Measurements from ENCODE around the gene GRAP2. TPM values are rescaled to one million over a fixed set of nuclear protein-coding genes. Genes with fewer than 3 reads are reported as not detected.

GRAP2 gene
- total RNA-seq, 4 donors from 2014 or later: 1.4 to 5.8 (median 3.9) TPM

DNA sequence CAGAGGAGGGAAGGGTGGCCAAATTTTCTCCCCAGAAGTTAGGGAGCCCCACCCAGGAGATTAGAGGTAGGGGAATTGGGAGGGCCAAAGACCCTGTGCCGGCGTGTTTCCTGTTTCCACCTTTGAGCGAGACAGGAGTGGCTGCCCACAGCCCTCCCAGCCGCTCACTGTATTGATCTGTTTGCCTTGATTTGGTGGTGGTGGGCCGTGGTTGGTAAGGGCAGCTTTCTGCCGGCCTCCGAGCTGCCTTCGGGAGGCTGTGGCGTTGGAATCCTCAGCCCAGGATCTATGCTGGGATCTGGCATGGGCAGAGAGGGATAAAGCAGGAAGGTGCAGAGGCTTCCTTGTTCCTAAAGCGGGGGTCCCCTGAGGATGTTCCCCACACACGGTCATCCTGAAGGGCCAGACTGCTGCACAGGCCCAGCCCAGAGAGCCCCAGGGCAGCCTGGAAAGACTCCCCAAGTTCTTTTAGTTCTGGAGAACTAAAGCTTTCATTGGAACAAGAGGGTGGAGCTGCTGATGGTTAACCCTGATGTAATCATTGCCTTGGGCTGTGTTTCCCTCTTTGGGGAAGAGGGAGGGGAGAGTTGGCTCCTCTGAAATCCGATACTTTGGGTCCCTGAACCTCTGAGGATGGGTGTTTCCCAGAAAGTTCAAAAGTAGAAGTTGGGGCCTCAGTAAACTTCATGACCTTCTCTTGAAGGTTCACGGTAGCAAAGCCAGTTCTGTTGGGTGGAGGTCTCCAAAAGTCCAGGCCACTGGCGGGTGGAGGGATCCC is 101.1 kb downstream of the GRAP2 start:
- no peaks in the 10 kb centered on the region for H3K36me3 ChIP-seq
- H3K4me3 ChIP-seq: no peak overlapping the region
- H3K27me3 ChIP-seq: peaks cover 0 to 39% (median 2%) of the 10 kb centered on the region in 4 donors
- peaks cover 8 to 20% (median 12%) of the 10 kb centered on the region in 4 donors for H3K4me1 ChIP-seq
- no peaks in the 10 kb centered on the region for H3K9me3 ChIP-seq
- TF ChIP-seq POLR2AphosphoS5 (IDR thresholded peaks at IDR 0.05): no peak
- TF ChIP-seq POLR2A (IDR thresholded peaks at IDR 0.05; ENCODE audit: low read depth): no peak
- TF ChIP-seq, protein P1, sequence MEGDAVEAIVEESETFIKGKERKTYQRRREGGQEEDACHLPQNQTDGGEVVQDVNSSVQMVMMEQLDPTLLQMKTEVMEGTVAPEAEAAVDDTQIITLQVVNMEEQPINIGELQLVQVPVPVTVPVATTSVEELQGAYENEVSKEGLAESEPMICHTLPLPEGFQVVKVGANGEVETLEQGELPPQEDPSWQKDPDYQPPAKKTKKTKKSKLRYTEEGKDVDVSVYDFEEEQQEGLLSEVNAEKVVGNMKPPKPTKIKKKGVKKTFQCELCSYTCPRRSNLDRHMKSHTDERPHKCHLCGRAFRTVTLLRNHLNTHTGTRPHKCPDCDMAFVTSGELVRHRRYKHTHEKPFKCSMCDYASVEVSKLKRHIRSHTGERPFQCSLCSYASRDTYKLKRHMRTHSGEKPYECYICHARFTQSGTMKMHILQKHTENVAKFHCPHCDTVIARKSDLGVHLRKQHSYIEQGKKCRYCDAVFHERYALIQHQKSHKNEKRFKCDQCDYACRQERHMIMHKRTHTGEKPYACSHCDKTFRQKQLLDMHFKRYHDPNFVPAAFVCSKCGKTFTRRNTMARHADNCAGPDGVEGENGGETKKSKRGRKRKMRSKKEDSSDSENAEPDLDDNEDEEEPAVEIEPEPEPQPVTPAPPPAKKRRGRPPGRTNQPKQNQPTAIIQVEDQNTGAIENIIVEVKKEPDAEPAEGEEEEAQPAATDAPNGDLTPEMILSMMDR (IDR thresholded peaks at IDR 0.05): no peak
- TF ChIP-seq EP300 (IDR thresholded peaks at IDR 0.05): no peak
- intact Hi-C loops (cut with DNase I): no loop called here
- WGBS: 76% methylated on average over 14 of the region's 14 CpGs
- H3K27ac ChIP-seq (replicated peaks in 1 of 4): no peak overlapping the region
- DNase-seq (ENCODE audit: extremely low spot score): no peak

DNA sequence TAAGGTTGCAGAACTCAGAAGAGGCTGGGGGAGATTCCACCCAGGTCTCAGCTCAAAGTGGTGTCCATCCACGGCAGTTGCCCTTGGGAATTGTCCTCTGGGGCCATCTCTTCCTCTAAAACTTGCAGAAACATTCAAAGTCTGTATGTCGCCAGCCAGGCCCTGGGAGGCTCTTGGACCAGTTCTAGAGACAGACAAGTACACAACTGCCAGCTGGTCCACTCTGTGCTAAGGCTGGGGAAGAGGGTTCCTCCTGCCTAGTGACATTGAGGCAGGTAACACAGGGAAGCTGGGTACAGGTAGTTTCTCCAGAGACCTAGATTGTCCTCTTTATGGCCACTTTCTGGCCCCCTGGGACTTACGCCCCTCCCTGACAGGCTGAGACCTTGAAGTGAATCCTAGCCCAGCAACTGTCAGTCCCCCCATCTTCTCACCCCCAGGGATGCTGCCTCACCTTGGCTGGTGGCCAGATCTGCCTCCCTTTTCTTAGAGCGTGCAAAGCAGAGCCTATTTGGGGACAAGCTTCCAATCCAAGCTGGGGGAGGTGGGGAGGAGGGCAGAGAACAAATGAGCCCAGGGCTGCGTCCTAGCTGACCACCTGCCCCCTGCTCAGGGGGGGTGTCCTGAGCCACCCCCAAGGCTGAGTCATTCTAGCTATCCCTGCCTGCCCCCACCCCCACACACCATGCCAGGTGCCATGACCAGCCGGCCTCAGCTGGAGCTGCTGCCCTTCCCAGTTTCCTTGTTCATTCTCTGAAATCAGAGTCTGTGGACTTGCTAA is 102.2 kb downstream of the GRAP2 start:
- Histone ChIP-seq H3K36me3 (no peaks in the 10 kb centered on the region), H3K4me3 (no peak overlapping the region), H3K27ac (replicated peaks in 1 of 4) (no peak overlapping the region), H3K27me3 (peaks cover 0 to 33% (median 0%) of the 10 kb centered on the region in 4 donors), H3K4me1 (peaks cover under 1 to 9% (median 6%) of the 10 kb centered on the region in 4 donors), H3K9me3 (no peaks in the 10 kb centered on the region)
- intact Hi-C loops (cut with DNase I): no loop called here
- 88% methylated on average over 1 of the region's 6 CpGs for WGBS
- no peak for TF ChIP-seq POLR2A (IDR thresholded peaks at IDR 0.05; ENCODE audit: low read depth)
- TF ChIP-seq, protein P1 (IDR thresholded peaks at IDR 0.05): no peak
- TF ChIP-seq EP300 (IDR thresholded peaks at IDR 0.05): no peak
- no peak for TF ChIP-seq POLR2AphosphoS5 (IDR thresholded peaks at IDR 0.05)
- no peak for DNase-seq (ENCODE audit: extremely low spot score)

DNA sequence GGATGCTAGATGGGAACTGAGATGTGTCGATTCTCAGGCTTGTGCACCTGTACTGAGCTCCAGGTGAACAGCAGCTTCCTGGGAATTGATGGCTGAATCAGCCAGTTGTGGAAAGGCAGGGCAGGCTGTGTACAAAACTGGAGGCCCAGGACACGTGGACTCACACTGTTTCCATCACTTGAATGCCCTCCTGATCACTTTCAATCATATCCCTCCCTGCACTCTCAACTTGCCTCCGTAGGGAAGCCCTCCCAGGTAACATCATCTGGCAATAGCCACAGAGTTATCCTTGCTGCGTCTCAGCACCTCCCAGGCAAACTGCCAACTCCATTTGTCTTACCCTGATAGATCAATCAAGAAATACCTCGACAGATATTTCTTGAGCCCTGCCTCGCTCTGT is 104.0 kb downstream of the GRAP2 start:
- no peak for TF ChIP-seq EP300 (IDR thresholded peaks at IDR 0.05)
- no peak for TF ChIP-seq POLR2AphosphoS5 (IDR thresholded peaks at IDR 0.05)
- no peak for TF ChIP-seq POLR2A (IDR thresholded peaks at IDR 0.05; ENCODE audit: low read depth)
- TF ChIP-seq, protein P1 (IDR thresholded peaks at IDR 0.05): no peak
- WGBS: 70% methylated on average over 6 of the region's 6 CpGs
- H3K27ac ChIP-seq (replicated peaks in 1 of 4): no peak overlapping the region
- peaks cover 0 to 42% (median 0%) of the 10 kb centered on the region in 4 donors for H3K27me3 ChIP-seq
- DNase-seq (ENCODE audit: extremely low spot score): no peak
- peaks cover 0 to 4% (median 2%) of the 10 kb centered on the region in 4 donors for H3K4me1 ChIP-seq
- H3K9me3 ChIP-seq: no peaks in the 10 kb centered on the region
- no peak overlapping the region for H3K4me3 ChIP-seq
- intact Hi-C loops (cut with DNase I): no loop called here
- H3K36me3 ChIP-seq: no peaks in the 10 kb centered on the region

DNA sequence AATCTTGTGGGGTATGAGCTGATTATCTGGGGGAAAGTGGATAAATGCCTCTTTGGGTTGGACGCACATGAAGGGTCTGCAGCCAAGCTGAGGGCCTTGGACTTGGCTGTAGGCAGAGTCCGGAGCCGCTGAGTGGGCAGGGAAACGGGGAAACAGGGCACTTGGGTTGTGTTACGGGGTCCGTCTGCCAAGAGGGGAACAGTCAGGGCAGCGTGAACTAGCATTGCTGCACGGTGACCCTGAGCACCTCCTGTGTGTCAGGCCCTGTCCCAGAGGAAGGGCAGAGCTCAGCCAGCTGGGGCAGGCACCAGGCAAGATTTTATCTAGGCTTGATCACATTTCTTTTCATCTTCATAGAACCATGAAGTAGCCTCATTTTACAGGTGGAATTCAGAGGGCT is 105.8 kb downstream of the GRAP2 start:
- no peak overlapping the region for H3K27ac ChIP-seq (replicated peaks in 1 of 4)
- intact Hi-C loops (cut with DNase I): no loop called here
- peaks cover 0 to 60% (median 0%) of the 10 kb centered on the region in 4 donors for H3K27me3 ChIP-seq

More for the DNA sequence above, 105.8 kb downstream of the GRAP2 start:
- TF ChIP-seq EP300 (IDR thresholded peaks at IDR 0.05) (no peak), POLR2A (IDR thresholded peaks at IDR 0.05; ENCODE audit: low read depth) (no peak)
- TF ChIP-seq, protein P1 (IDR thresholded peaks at IDR 0.05): no peak
- Histone ChIP-seq H3K36me3 (no peaks in the 10 kb centered on the region), H3K9me3 (no peaks in the 10 kb centered on the region), H3K4me3 (no peak overlapping the region), H3K4me1 (peaks cover 0 to 8% (median 1%) of the 10 kb centered on the region in 4 donors)
- 77% methylated on average over 8 of the region's 8 CpGs for WGBS
- DNase-seq (ENCODE audit: extremely low spot score): no peak

Measured in esophagus muscularis mucosa (tissue), 4 donors.